CD4-positive, alpha-beta T cell (primary cell): ENCODE data around the gene ETV5. TPM values are rescaled to one million over a fixed set of nuclear protein-coding genes. Genes with fewer than 3 reads are reported as not detected.

ENCODE experiments used
- ATAC-seq: fragments of 200-7000 bp; cut with Tn5 transposase; one replicate; pipeline ENCODE4 v1.10.0; 2022; ENCODE audit warnings: mild to moderate bottlenecking; ENCODE audit not compliant: poor library complexity
- CTCF ChIA-PET: fragments of 350-600 bp; sonication (Branson Sonifier 250); formaldehyde crosslinking; loops from one replicate; lab custom pipeline; 2021; ENCODE audit warnings: antibody characterized with exemption, inconsistent platforms; lab: Charles Lee
- POLR2A ChIA-PET: fragments of 350-600 bp; sonication (Branson Sonifier 250); formaldehyde crosslinking; loops from one replicate; lab custom pipeline; 2021; ENCODE audit warnings: antibody characterized with exemption, inconsistent platforms; lab: Charles Lee
- DNase-seq, 14 experiments: peaks; one replicate each; pipeline ENCODE4 v3.0.0-alpha.2; 2013 to 2020; ENCODE audit warnings: mixed read lengths in 2 of 14
- H3K27ac ChIP-seq, 2 donors: one replicate each; pipeline versions ENCODE4 v1.5.1 to v1.7.0; 2013; ENCODE audit warnings: low read length in 2 of 2, low read depth in 1 of 2, mild to moderate bottlenecking in 1 of 2
- H3K27me3 ChIP-seq, 2 experiments: 1 replicate in 1 of 2; 2 replicates in 1 of 2; pipeline versions ENCODE4 v1.6.1 to v1.7.0; 2013; ENCODE audit warnings: low read length in 2 of 2, control low read depth in 1 of 2, mild to moderate bottlenecking in 1 of 2, moderate library complexity in 1 of 2; ENCODE audit not compliant: insufficient read depth in 2 of 2, control insufficient read depth in 1 of 2
- H3K36me3 ChIP-seq: one replicate; pipeline ENCODE4 v1.6.1; 2013; ENCODE audit warnings: low read length, control low read depth; ENCODE audit not compliant: insufficient read depth
- H3K4me1 ChIP-seq: one replicate; pipeline ENCODE4 v1.6.1; 2013; ENCODE audit warnings: low read length, control low read depth; ENCODE audit not compliant: insufficient read depth
- H3K4me3 ChIP-seq: one replicate; pipeline ENCODE4 v1.5.1; 2013; ENCODE audit warnings: mild to moderate bottlenecking, low read length, moderate library complexity
- H3K9me3 ChIP-seq, 2 experiments: 1 replicate in 1 of 2; 2 replicates in 1 of 2; pipeline versions ENCODE4 v1.6.1 to v1.7.0; 2013; ENCODE audit warnings: low read length in 2 of 2, mild to moderate bottlenecking in 2 of 2, control low read depth in 1 of 2, moderate library complexity in 1 of 2; ENCODE audit not compliant: control insufficient read depth in 1 of 2, insufficient read depth in 1 of 2
- H3K27ac Mint-ChIP-seq: one replicate; pipeline ENCODE4 v1.8.0; 2020; ENCODE audit warnings: mixed read lengths
- H3K27me3 Mint-ChIP-seq: one replicate; pipeline ENCODE4 v1.8.0; 2021; ENCODE audit warnings: mixed read lengths
- H3K36me3 Mint-ChIP-seq: one replicate; pipeline ENCODE4 v1.8.0; 2021; ENCODE audit warnings: low read depth, mixed read lengths
- H3K4me1 Mint-ChIP-seq: one replicate; pipeline ENCODE4 v1.8.0; 2021; ENCODE audit warnings: low read depth, mixed read lengths
- H3K4me3 Mint-ChIP-seq: one replicate; pipeline ENCODE4 v1.8.0; 2020; ENCODE audit warnings: mild to moderate bottlenecking, mixed read lengths
- H3K9me3 Mint-ChIP-seq: one replicate; pipeline ENCODE4 v1.8.0; 2020; ENCODE audit warnings: mixed read lengths
- intact Hi-C, 2 experiments: fragments of 100-400 bp; cut with DNase I in 1 of 2; cut with micrococcal nuclease in 1 of 2; formaldehyde crosslinking; loops; one replicate each; pipeline versions ENCODE4 v1.15.1 to v1.9.0; 2023 to 2025; cut with DNase I, micrococcal nuclease
- total RNA-seq, 174 experiments: library from RNA in 2 of 174; stranded (reverse) in 2 of 174; gene quantifications; one replicate each; pipeline ENCODE4 v1.2.3 and lab custom pipeline; 2021 to 2026
- TF ChIP-seq, protein P1 (sequence below): fragments of 200-600 bp; IDR thresholded peaks from one replicate; pipeline ENCODE4 v1.8.0; 2022; ENCODE audit warnings: antibody characterized with exemption, mild to moderate bottlenecking

Gene ETV5
- total RNA-seq, 2 experiments from 2014 or later: not detected

DNA sequence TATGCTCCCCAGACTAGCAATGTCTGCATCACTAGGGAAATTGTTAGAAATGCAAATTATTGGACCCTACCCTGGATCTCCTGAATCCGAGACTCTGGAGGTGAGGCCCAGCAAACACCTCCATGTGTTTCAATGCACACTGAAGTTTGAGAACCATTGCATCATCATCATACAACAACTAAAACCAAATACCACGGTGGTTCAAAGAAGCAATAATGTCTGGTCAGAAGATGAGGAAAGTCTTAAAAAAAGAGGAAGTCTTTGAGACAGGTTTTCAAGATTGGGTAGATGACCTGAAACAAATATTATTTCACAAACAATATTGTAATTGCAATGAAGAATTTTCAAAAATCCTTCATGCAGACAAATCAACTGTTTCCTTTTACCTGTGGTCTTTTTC lies 110.8 kb downstream of the ETV5 start:
- ChIA-PET CTCF (no interaction called here), POLR2A (no interaction called here)
- Mint-ChIP-seq H3K36me3 (no peaks in the 10 kb centered on the region), H3K27me3 (peaks cover 24% of the 10 kb centered on the region), H3K4me1 (no peaks in the 10 kb centered on the region), H3K4me3 (no peak overlapping the region), H3K27ac (no peak overlapping the region), H3K9me3 (no peaks in the 10 kb centered on the region)
- no peak overlapping the region for H3K27ac ChIP-seq
- DNase-seq: no peak
- intact Hi-C loops: no loop called here
- TF ChIP-seq, protein P1, sequence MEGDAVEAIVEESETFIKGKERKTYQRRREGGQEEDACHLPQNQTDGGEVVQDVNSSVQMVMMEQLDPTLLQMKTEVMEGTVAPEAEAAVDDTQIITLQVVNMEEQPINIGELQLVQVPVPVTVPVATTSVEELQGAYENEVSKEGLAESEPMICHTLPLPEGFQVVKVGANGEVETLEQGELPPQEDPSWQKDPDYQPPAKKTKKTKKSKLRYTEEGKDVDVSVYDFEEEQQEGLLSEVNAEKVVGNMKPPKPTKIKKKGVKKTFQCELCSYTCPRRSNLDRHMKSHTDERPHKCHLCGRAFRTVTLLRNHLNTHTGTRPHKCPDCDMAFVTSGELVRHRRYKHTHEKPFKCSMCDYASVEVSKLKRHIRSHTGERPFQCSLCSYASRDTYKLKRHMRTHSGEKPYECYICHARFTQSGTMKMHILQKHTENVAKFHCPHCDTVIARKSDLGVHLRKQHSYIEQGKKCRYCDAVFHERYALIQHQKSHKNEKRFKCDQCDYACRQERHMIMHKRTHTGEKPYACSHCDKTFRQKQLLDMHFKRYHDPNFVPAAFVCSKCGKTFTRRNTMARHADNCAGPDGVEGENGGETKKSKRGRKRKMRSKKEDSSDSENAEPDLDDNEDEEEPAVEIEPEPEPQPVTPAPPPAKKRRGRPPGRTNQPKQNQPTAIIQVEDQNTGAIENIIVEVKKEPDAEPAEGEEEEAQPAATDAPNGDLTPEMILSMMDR: no peak
- H3K4me1 ChIP-seq: no peaks in the 10 kb centered on the region
- H3K9me3 ChIP-seq: no peaks in the 10 kb centered on the region
- no peaks in the 10 kb centered on the region for H3K36me3 ChIP-seq
- no peak for ATAC-seq
- peaks cover 0 to 3% of the 10 kb centered on the region in 2 experiments for H3K27me3 ChIP-seq
- no peak overlapping the region for H3K4me3 ChIP-seq

DNA sequence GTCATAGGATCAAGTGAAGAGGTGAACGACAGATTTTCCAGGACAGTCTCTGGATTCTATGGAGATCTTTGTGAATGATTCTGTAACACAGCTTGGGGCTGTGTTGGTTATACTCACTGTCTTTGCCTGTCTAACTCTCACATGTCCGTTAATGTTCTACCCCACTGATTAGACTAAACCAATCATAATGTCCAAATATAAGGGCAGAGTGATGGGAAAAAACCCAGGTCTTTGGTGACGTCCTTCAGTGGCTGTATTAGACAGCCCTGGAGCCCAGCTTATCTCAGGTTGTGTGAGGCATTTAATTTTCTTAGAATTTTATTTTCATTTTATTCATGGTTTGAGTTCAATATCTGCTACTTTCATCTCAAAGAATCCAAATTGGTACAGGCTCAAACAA lies 111.8 kb downstream of the ETV5 start:
- H3K4me1 Mint-ChIP-seq: no peaks in the 10 kb centered on the region
- Histone ChIP-seq H3K36me3 (no peaks in the 10 kb centered on the region), H3K27me3 (peaks cover 0 to 3% of the 10 kb centered on the region in 2 experiments), H3K9me3 (no peaks in the 10 kb centered on the region), H3K4me3 (no peak overlapping the region), H3K27ac (no peak overlapping the region), H3K4me1 (no peaks in the 10 kb centered on the region)
- CTCF ChIA-PET: no interaction called here
- no peak overlapping the region for H3K27ac Mint-ChIP-seq
- no peaks in the 10 kb centered on the region for H3K9me3 Mint-ChIP-seq
- no peak for ATAC-seq
- H3K4me3 Mint-ChIP-seq: no peak overlapping the region
- POLR2A ChIA-PET: no interaction called here
- no peak for DNase-seq
- intact Hi-C loops: no loop called here
- TF ChIP-seq, protein P1: no peak
- peaks cover 15% of the 10 kb centered on the region for H3K27me3 Mint-ChIP-seq
- no peaks in the 10 kb centered on the region for H3K36me3 Mint-ChIP-seq

Other genes with a start within 250 kb of the ETV5 start
- 100 to 1,000 TPM; 549 to 585 TPM for gene TRA2B, start 171.1 kb downstream of the ETV5 start, total RNA-seq